Non-pigmented ciliary epithelial cell (primary cell): ENCODE data around the gene STRN3.
"Not testable (repeated sequence)": the region's sequence is repeated elsewhere in the genome, so short reads cannot be mapped to it uniquely, and the experiment has no call there.

ENCODE experiments used
- DNase-seq: peaks from one replicate; pipeline ENCODE4 v3.0.0-alpha.2; 2010; ENCODE audit warnings: low read depth

STRN3 gene

GRCh38 chr14:31000629-31001338 lies 25.4 kb downstream of the STRN3 start:
- no peak for DNase-seq

DNA sequence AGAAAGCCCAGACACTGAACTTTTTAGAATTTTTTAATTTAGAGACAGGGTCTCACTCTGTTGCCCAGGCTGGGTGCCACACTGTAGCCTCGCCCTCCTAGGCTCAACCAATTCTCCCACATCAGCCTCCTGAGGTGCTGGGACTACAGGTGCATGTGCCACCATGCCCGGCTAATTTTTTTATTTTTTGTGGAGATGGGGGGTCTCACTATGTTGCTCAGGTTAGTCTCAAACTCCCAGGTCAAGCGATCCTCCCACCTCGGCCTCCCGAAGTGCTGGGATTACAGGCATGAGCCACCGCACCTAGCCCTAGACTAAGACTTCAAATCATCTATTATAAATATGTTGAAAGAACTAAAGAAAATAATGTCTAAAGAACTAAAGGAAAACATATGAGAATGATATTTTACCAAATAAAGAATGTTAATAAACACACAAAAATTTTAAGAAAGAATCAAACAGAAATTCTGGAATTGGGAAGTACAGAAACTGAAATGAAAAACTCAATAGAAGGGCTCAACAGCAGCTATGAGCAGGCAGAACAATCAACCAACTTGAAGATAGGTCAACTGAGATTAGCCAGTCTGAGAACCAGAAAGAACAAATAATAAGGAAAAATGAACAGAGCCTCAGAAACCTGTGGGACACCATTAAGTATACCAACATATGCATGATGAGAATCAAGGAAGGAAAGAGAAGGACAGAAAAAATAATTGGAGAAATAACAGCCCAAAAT lies 27.0 kb downstream of the STRN3 start:
- no peak for DNase-seq

DNA sequence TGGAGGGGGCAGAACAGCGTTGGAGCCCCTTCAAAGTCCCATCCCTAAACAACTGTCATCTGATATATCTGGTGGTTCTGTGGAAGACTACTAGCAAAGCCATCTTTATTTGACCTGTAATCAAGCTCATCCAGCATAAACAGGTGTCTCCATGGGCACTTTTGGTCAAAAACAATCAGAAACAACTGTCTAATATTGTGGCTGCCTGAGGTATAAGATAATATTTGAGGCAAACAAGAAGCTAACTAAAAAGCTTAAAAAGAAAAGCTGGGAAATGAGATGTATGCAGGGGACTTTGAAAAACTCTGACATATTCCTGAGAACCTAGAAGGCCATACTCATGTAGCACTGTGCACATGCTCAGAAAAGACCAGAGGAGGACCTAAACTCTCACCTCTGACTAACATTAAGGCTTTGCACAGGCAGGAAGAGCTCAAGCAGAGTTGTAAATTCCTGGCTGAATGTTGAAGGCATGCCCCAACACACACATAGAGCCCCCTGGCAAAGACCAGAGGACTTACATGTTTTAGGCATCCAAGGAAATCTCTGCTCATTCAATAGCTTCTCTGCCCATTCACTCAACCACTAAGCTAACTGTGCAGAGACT lies 28.0 kb downstream of the STRN3 start:
- DNase-seq: no peak

- no peak for DNase-seq
Measured at GRCh38 chr14:30996892-30997659, 29.1 kb downstream of the STRN3 start.

- no peak for DNase-seq
Measured at GRCh38 chr14:30995689-30996088, 30.5 kb downstream of the STRN3 start.

DNA sequence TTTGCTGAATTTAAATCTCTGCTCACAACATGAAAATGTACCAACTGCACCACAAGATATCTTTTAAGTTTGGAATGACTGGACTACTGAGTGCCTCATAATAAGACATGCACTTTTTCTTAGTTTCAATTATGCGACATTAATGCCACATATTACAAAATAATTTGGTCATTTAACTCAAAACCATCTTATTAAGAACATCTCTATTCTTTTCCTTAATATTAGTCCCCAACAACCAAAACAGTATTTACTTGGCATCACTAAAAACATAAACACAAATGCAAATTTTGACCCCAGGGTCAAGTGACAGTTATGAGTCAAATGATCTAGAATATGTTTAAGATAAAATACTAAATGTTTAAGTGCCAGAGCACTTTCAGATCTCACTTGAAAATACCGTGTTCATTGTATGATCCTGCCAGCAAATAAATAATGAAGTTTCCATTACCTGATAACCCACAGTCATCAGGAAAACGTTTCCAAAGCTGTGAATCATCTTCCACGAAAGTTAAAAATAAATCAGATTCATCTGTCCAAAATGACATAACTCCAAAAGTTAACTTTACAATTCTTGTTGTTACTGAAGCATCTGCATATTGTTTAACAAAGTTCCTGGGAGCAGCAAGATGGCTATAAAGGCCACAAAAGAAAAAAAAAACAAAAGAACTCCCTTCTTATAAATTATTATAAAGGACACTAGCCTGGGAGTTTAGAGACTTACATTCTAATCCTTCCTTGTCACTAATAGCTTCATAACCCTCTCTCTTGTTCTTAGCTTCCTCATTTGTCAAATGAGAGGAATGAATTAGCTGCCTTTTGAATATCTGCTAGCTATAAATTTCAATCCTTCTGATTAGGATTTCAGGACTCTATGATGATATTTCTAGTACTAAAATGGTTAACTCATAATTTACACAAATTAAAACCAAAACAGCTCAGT lies 31.2 kb downstream of the STRN3 start:
- DNase-seq: no peak

GRCh38 chr14:30993071-30993470 lies 33.1 kb downstream of the STRN3 start:
- no peak for DNase-seq

- DNase-seq: no peak
Measured at GRCh38 chr14:30991408-30991807, 34.8 kb downstream of the STRN3 start.

GRCh38 chr14:30990770-30991169 lies 35.4 kb downstream of the STRN3 start:
- no peak for DNase-seq

- DNase-seq: no peak
Measured at GRCh38 chr14:30988509-30988908, 37.7 kb downstream of the STRN3 start.

GRCh38 chr14:30985796-30986195 lies 40.4 kb downstream of the STRN3 start:
- no peak for DNase-seq

DNA sequence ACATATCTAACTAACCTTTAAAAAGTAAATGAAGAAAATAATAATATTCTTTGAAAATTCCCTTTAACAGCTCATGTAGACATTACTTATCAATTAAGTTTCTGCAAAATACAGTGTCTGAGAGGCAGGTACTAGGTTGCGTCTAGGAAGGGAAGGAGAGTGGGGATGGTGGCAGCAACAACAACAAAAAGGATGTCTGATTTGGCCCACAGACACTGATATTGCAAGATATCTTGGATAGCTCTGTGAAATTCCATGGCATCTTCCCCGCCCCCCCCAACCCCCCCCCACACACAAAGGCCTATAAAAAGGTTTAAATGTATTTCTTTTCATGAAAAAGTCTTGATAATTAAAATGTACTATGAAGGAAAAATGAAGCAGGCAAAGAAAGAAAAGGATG lies 42.3 kb downstream of the STRN3 start:
- DNase-seq: no peak

DNA sequence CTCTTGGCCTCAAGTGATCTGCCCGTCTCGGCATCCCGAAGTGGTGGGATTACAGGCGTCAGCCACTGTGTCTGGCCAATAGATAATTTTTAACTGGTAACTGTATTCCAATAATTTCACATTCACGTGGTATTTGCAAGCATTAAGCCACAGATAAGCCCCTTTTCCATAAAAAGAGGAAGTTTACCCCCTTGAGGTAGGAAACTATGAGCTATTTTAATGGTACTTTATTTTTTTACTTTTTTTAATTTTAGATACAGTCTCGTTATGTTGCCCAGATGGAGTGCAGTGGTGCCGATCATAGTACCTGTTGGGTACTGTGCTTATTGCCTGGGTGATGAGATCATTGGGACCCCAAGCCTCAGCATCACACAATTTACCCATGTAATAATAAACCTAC lies 43.6 kb downstream of the STRN3 start:
- no peak for DNase-seq

GRCh38 chr14:30980980-30981379 lies 45.2 kb downstream of the STRN3 start:
- no peak for DNase-seq

DNA sequence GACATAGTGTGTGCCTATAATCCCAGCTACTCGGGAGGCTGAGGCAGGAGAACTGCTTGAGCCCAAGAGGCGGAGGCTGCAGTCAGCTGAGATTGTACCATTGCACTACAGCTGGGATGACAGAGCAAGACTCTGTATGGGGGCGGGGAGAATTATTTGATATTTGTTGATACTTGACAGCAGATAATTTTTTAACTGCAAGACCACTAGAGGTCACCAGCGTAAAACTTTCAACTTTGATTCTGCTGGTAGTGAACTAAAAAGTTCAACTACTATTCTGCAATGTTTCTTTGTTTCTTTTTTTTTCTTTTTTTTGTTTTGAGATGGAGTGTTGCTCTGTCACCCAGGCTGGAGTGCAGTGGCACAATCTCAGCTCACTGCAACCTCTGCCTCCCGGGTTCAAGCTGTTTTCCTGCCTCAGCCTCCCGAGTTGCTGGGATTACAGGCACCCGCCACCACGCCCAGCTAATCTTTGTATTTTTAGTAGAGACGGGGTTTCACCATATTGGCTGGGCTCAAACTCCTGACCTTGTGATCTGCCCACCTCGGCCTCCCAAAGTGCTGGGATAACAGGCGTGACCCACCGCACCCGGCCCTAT lies 46.0 kb downstream of the STRN3 start:
- DNase-seq: peak; percentile 52

DNA sequence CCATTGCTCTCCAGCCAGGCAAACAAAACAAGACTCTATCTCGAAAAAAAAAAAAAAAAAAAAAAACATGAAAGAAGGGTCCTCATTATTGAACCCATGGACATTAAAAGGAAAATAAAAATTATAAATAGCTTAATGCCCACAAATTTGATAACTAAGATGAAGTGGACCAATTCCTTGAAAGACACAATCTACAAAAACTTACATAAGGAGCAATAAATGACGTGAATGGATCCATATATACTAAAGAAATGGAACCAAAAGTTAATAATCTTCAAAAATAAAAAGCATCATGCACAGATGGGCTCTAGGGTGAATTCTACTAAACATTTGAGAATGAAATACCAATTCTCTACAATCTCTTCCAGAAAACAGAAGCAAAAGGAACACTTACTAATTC lies 48.4 kb downstream of the STRN3 start:
- DNase-seq: no peak

DNA sequence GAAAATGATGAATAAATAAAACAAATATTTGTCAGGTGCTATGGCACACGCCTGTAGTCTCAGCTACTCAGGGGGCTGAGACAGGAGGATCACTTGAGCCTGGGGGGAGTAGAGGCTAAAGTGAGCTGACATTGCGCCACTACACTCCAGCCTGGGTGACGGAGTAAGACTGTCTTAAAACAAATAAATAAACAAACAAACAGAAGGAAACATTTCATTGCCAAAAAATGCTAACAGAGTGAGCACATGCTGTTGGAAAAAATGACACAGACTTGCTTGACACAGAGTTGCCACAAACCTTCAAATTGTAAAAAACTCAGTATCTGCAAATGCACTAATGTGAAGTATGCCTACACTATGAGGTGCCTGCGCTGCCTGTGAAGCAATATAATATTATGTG lies 51.6 kb downstream of the STRN3 start:
- no peak for DNase-seq

GRCh38 chr14:30972882-30973582 lies 53.1 kb downstream of the STRN3 start:
- no peak for DNase-seq

GRCh38 chr14:30972036-30972732 lies 54.0 kb downstream of the STRN3 start:
- DNase-seq: not testable (repeated sequence)

- DNase-seq: no peak
Measured at GRCh38 chr14:30971586-30971985, 54.6 kb downstream of the STRN3 start.
